ENCODE measurements around the gene TRRAP. TPM values are rescaled to one million over a fixed set of nuclear protein-coding genes. Genes with fewer than 3 reads are reported as not detected.

The TRRAP gene
- total and polyA plus RNA-seq, 2 of the 8 experiments (the other 6 are each of a cell fraction or from before 2014, with no cell fraction given): 21.7 to 48.6 TPM

DNA sequence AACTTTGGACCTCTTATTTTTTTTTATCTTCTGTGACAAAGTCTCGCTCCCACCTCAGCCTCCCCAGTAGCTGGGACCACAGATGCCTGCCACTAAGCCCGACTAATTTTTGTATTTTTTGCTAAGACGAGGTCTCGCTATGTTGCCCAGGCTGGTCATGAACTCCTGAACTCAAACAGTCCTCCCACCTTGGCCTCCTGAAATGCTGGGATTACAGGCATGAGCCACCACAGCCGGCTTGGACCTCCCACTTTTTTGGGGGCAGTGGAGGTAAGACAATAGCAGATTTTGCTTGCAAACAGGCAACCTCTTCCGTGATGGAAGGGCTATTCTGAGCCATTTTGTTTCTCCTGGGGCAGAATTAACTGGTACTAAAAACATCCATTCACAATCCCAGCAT, 1.2 kb upstream of the TRRAP start:
- Histone ChIP-seq H3K23ac (ENCODE audit: insufficient read length) (no peak overlapping the region), H3K56ac (replicated peaks; ENCODE audit: insufficient read length, low read depth, low read length) (no peak overlapping the region), H3K79me2 (ENCODE audit: control insufficient read depth in 1 of 2, insufficient read depth in 2 of 2, low read length in 2 of 2) (peaks cover 12 to 20% of the 10 kb centered on the region in 2 experiments), H4K5ac (ENCODE audit: insufficient read length, low read depth, low read length) (no peak overlapping the region), H3K4ac (replicated peaks; ENCODE audit: insufficient read length, low read depth, low read length) (no peak overlapping the region), H4K91ac (replicated peaks; ENCODE audit: insufficient read length, low read length) (no peak overlapping the region), H3K36me3 (ENCODE audit: control insufficient read depth in 2 of 4, insufficient read depth in 4 of 4, low read length in 3 of 4) (peaks cover 0 to 12% (median 8%) of the 10 kb centered on the region in 4 experiments; a peak in 5 of 8 replicates), H2AK5ac (ENCODE audit: low read depth, low read length) (no peak overlapping the region), H3K18ac (ENCODE audit: extremely low read depth, low read length) (no peak overlapping the region), H2BK120ac (replicated peaks; ENCODE audit: low read depth, low read length) (no peak overlapping the region), H3K9me3 (ENCODE audit: insufficient read depth in 2 of 2, low read depth in 1 of 2, low read length in 1 of 2) (no peaks in the 10 kb centered on the region), H2BK20ac (ENCODE audit: low read length) (no peak overlapping the region), H3K27ac (ENCODE audit: low read depth, low read length) (no peak overlapping the region), H3K79me1 (ENCODE audit: low read depth, low read length) (peaks cover 5% of the 10 kb centered on the region), H3K4me1 (replicated peaks in 1 of 4; ENCODE audit: control insufficient read depth in 3 of 4, insufficient read depth in 4 of 4, low read length in 3 of 4) (peaks cover 0 to 13% (median 5%) of the 10 kb centered on the region in 4 experiments; a peak in 5 of 7 replicates), H2BK15ac (ENCODE audit: low read length) (no peak overlapping the region), H3K27me3 (replicated peaks in 1 of 4; ENCODE audit: control insufficient read depth in 3 of 4, extremely low read depth in 1 of 4, insufficient read depth in 3 of 4, low read length in 3 of 4) (no peaks in the 10 kb centered on the region), H3K9ac (replicated peaks in 1 of 4; ENCODE audit: extremely low read depth in 1 of 4, low read depth in 3 of 4, low read length in 3 of 4) (no peak overlapping the region), H2BK5ac (ENCODE audit: low read depth, low read length) (no peak overlapping the region), H2AFZ (ENCODE audit: low read length) (no peak overlapping the region), H4K20me1 (replicated peaks in 1 of 2; ENCODE audit: control insufficient read depth in 1 of 2, insufficient read depth in 2 of 2, low read length in 2 of 2) (peaks cover 6 to 11% of the 10 kb centered on the region in 2 experiments), H4K8ac (ENCODE audit: extremely low read depth, insufficient read depth, low read length) (no peak overlapping the region), H3K14ac (ENCODE audit: insufficient read length) (no peak overlapping the region), H2BK12ac (ENCODE audit: low read depth, low read length) (no peak overlapping the region), H3K23me2 (ENCODE audit: low read depth, low read length) (peaks cover 6% of the 10 kb centered on the region), H3K4me3 (ENCODE audit: extremely low read depth in 1 of 4, insufficient read depth in 2 of 4, low read depth in 3 of 4, low read length in 4 of 4) (no peak overlapping the region), H3K4me2 (ENCODE audit: insufficient read depth in 1 of 2, low read depth in 2 of 2, low read length in 2 of 2) (peak overlapping the region in 1 of 2 experiments; percentile 58; a peak in 1 of 4 replicates)
- 87% methylated on average over 6 of the region's 6 CpGs; no CpG with 5 or more reads in 1 of the 2 experiments for WGBS, 2 experiments (ENCODE audit: extremely low coverage in 1 of 2, insufficient coverage in 1 of 2, insufficient read length in 1 of 2, insufficient replicate concordance in 2 of 2, low coverage in 1 of 2, low lambda C conversion rate in 2 of 2, missing lambda C conversion rate in 1 of 2)
- DNase-seq (ENCODE audit: low read depth in 1 of 2, low spot score in 2 of 2): no peak
- no peak for FAIRE-seq
- CTCF ChIA-PET (ENCODE audit: partially characterized antibody): interaction anchor here (2.4 kb wide), 1 partner anchor 45 kb away, joined by 9 read pairs; no protein-coding TSS in a partner anchor
- POLR2A ChIA-PET (ENCODE audit: partially characterized antibody): no interaction called here
- no peak for TF ChIP-seq CHD1 (IDR thresholded peaks at IDR 0.05; ENCODE audit: low read depth, low read length)

Data from H1 (cell line).